Prostate gland (tissue), 2 donors: Measurements from ENCODE around the gene DLGAP1.

ENCODE experiments used
- POLR2A ChIP-seq: fragments of 450-650 bp; IDR thresholded peaks from one replicate; pipeline ENCODE4 v1.6.1; 2016; ENCODE audit warnings: antibody characterized with exemption, mild to moderate bottlenecking
- POLR2AphosphoS5 ChIP-seq: sonication (generic); formaldehyde crosslinking; IDR thresholded peaks from one replicate; pipeline ENCODE4 v1.6.1; 2017; ENCODE audit warnings: antibody characterized with exemption
- TF ChIP-seq, protein P1 (sequence below), 4 experiments: fragments of 200-600 bp in 2 of 4; fragments of 450-650 bp in 2 of 4; sonication (generic) in 2 of 4; IDR thresholded peaks; 1 replicate in 3 of 4; 2 replicates in 1 of 4; pipeline ENCODE4 v1.5.1; 2016 to 2019; ENCODE audit warnings: antibody characterized with exemption in 4 of 4, mild to moderate bottlenecking in 2 of 4, moderate library complexity in 2 of 4

GRCh38 chr18:3792711-3793110 is 662.4 kb downstream of the DLGAP1 start:
- TF ChIP-seq, protein P1, sequence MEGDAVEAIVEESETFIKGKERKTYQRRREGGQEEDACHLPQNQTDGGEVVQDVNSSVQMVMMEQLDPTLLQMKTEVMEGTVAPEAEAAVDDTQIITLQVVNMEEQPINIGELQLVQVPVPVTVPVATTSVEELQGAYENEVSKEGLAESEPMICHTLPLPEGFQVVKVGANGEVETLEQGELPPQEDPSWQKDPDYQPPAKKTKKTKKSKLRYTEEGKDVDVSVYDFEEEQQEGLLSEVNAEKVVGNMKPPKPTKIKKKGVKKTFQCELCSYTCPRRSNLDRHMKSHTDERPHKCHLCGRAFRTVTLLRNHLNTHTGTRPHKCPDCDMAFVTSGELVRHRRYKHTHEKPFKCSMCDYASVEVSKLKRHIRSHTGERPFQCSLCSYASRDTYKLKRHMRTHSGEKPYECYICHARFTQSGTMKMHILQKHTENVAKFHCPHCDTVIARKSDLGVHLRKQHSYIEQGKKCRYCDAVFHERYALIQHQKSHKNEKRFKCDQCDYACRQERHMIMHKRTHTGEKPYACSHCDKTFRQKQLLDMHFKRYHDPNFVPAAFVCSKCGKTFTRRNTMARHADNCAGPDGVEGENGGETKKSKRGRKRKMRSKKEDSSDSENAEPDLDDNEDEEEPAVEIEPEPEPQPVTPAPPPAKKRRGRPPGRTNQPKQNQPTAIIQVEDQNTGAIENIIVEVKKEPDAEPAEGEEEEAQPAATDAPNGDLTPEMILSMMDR (IDR thresholded peaks at IDR 0.05) = no peak
- TF ChIP-seq POLR2AphosphoS5 = no peak
- no peak for TF ChIP-seq POLR2A
